NCI-H1417 treated with DMSO at 0.1 percent for 48 hours (cell line): ENCODE results near the gene KLF14.
"Not testable (repeated sequence)": the region's sequence is repeated elsewhere in the genome, so short reads cannot be mapped to it uniquely, and the experiment has no call there.

Experiments
- DNase-seq: peaks from one replicate; lab custom pipeline; 2025; lab: John Stamatoyannopoulos, UW

Gene KLF14

GRCh38 chr7:130712416-130712815, 21.6 kb downstream of the KLF14 start:
- DNase-seq: no peak

GRCh38 chr7:130708766-130709165, 25.2 kb downstream of the KLF14 start:
- DNase-seq: no peak

- DNase-seq: no peak
Measured at GRCh38 chr7:130708001-130708400, 26.0 kb downstream of the KLF14 start.

GRCh38 chr7:130703851-130704250, 30.2 kb downstream of the KLF14 start:
- no peak for DNase-seq

GRCh38 chr7:130701650-130702049, 32.4 kb downstream of the KLF14 start:
- no peak for DNase-seq

GRCh38 chr7:130700760-130701159, 33.2 kb downstream of the KLF14 start:
- DNase-seq: no peak

- DNase-seq: no peak
Measured at GRCh38 chr7:130699686-130700085, 34.3 kb downstream of the KLF14 start.

- no peak for DNase-seq
Measured at GRCh38 chr7:130697820-130698219, 36.2 kb downstream of the KLF14 start.

- no peak for DNase-seq
Measured at GRCh38 chr7:130695840-130696239, 38.2 kb downstream of the KLF14 start.

- DNase-seq: not testable (repeated sequence)
Measured at GRCh38 chr7:130692396-130692795, 41.6 kb downstream of the KLF14 start.

- DNase-seq: no peak
Measured at GRCh38 chr7:130689683-130690082, 44.3 kb downstream of the KLF14 start.

GRCh38 chr7:130683026-130683425, 51.0 kb downstream of the KLF14 start:
- no peak for DNase-seq
